GM18511 (cell line): ENCODE measurements around the gene DMAC1.
A peak's percentile ranks its signal among the peaks of the same experiment; 100 is the strongest.

ENCODE experiments used
- ATAC-seq: cut with Tn5 transposase; IDR thresholded peaks from one replicate; pipeline ENCODE4 v1.9.1; 2021; ENCODE audit warnings: mild to moderate bottlenecking, moderate library complexity; ENCODE audit not compliant: unreplicated experiment

The DMAC1 gene

DNA sequence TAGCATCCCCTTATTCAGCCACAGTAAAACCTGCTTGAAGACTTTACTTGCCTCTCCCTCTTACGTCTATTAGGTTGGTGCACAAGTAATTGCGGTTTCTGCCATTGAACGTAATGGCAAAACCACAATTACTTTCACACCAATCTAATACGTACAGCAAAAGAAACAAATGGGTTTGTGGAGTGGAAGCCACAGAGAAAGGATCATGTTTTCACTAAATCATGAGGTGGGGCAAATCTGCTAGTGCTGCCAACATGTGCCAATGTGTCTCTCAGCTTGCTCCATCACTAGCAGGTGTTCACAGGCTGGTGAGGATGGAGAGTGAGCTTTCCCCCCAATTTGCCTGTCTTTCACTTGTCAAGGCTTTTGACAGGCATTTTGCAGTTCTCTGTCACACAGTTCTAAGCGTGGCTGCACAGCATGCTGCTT lies 15.9 kb downstream of the DMAC1 start:
- ATAC-seq, result no peak

GRCh38 chr9:7782400-7783120 lies 17.0 kb downstream of the DMAC1 start:
- no peak for ATAC-seq

GRCh38 chr9:7780261-7780988 lies 19.2 kb downstream of the DMAC1 start:
- ATAC-seq, result no peak

DNA sequence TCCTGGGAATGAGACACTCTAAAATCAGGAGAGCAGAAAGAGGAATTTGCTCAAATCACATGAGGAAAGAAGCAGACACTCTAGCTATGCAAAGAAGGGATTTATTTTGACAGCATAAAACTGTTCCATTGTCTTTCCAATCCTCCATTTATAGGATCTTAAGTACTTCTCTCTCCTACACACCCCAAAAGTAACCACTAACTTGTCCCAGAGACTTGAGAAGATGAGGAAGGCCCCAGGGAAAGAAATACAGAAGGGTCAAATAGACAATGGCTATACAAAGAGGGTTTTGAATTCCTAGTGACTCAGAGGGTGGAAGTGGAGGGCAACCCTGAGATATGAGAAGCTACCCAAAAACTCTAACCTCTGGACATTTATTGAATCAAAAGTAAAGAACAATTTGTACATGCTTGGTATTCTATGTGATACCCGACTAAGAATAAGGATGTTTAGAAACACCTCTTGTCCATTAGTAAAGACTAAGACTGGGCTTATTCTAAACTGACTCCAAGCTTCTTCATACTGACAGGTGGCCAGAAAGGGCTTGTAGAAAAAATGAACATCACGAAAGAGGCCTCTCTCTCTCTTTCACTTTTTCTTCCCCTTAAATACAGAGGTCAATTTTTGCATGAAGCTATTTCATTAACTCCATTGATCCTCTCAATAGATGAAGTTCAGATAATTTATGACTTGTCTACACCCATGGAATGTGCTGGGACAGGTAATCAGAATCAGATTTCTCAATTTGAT lies 20.6 kb downstream of the DMAC1 start:
- no peak for ATAC-seq

GRCh38 chr9:7777771-7778170 lies 21.8 kb downstream of the DMAC1 start:
- no peak for ATAC-seq

DNA sequence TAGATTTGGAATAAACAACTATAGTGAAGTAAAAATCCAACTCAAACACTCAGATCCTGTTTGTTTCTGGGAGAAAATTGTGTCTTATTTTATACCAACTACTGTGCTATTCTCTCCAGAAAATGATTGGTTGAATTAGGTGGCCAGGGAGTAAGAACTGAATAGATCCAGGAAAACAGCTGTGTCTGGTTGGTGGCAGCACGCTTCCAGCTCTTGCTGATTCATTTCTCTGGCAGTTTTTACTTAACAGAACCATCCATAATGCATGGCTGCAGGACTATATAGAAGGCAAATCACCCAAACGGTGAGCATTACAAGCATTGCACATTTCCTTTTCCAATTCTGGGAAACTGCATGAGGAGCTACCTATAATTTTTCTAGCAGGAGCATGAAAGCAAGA lies 29.5 kb downstream of the DMAC1 start:
- ATAC-seq, result no peak

- ATAC-seq, result no peak
Measured at GRCh38 chr9:7762600-7762999, 37.0 kb downstream of the DMAC1 start.

DNA sequence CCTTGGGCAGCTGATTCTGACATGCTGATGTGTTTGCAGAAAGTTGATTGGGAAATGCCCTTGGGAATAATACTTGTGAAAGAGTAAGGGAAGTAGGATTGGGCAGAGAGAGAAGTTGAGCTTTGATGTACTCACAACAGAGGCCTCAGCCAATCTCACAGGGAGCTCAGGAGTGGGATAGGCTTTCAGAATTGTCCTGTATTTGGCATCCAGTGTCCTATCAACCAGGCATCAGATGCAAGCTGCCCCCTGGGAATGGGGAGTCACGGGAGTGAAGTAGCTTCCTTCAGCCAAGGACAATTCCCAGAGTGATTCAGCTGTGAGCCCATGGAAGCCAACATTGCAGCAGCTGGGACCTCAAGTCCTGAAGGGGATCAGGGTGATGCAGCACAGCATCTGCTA lies 39.6 kb downstream of the DMAC1 start:
- ATAC-seq, result no peak

GRCh38 chr9:7756088-7756487 lies 43.5 kb downstream of the DMAC1 start:
- peak; percentile 99 for ATAC-seq

- ATAC-seq, result no peak
Measured at GRCh38 chr9:7752481-7752880, 47.1 kb downstream of the DMAC1 start.
